Heart right ventricle (tissue), 16 donors: ENCODE results near the gene SEMA5A. TPM values are rescaled to one million over a fixed set of nuclear protein-coding genes. Genes with fewer than 3 reads are reported as not detected.

Experiments
- ATAC-seq, 8 donors: fragments of 200-7000 bp; cut with Tn5 transposase; one replicate each; pipeline ENCODE4 v1.9.1; 2020; ENCODE audit warnings: mild to moderate bottlenecking in 8 of 8, moderate library complexity in 8 of 8, moderate number of reproducible peaks in 1 of 8
- DNase-seq, 2 donors: peaks; one replicate each; pipeline ENCODE4 v3.0.0-alpha.2; 2020
- H3K27ac ChIP-seq, 10 donors: fragments of 200-600 bp; sonication (generic) in 2 of 10; one replicate each; pipeline versions ENCODE4 v1.5.0 to v1.8.0; 2020 to 2022; ENCODE audit warnings: mild to moderate bottlenecking in 3 of 10
- H3K27me3 ChIP-seq, 7 donors: fragments of 200-600 bp; one replicate each; pipeline ENCODE4 v1.8.0; 2021 to 2022; ENCODE audit warnings: mild to moderate bottlenecking in 2 of 7
- H3K36me3 ChIP-seq, 9 donors: fragments of 200-600 bp; sonication (generic) in 1 of 9; one replicate each; pipeline versions ENCODE4 v1.5.0 to v1.8.0; 2020 to 2022; ENCODE audit warnings: mild to moderate bottlenecking in 2 of 9
- H3K4me1 ChIP-seq, 9 donors: fragments of 200-600 bp; sonication (generic) in 1 of 9; one replicate each; pipeline versions ENCODE4 v1.5.0 to v1.8.0; 2020 to 2022; ENCODE audit warnings: mild to moderate bottlenecking in 4 of 9
- H3K4me3 ChIP-seq, 10 donors: fragments of 200-600 bp; sonication (generic) in 2 of 10; one replicate each; pipeline versions ENCODE4 v1.5.0 to v1.8.0; 2020 to 2022; ENCODE audit warnings: mild to moderate bottlenecking in 7 of 10, moderate library complexity in 2 of 10
- H3K9me3 ChIP-seq, 11 donors: fragments of 200-600 bp in 10 of 11; sonication (generic) in 2 of 11; one replicate each; pipeline versions ENCODE4 v1.5.0 to v1.8.0; 2013 to 2022; ENCODE audit warnings: mild to moderate bottlenecking in 2 of 11, control low read depth in 1 of 11, moderate library complexity in 1 of 11
- CTCF ChIP-seq, 9 donors: fragments of 200-600 bp; sonication (generic) in 2 of 9; IDR thresholded peaks; one replicate each; pipeline versions ENCODE4 v1.5.0 to v1.8.0; 2021 to 2022; ENCODE audit warnings: antibody characterized with exemption in 9 of 9, mild to moderate bottlenecking in 5 of 9, moderate library complexity in 1 of 9
- WGBS, 2 donors: extraction: QIAGEN DNeasy Blood & Tissue Kit; methylation state at CpG; one replicate each; pipeline ENCODE4 v1.1.7; 2013; ENCODE audit warnings: inconsistent platforms in 1 of 2; 5-methylcytosine and 5-hydroxymethylcytosine counted together
- intact Hi-C, 10 donors: fragments of 100-400 bp; cut with DNase I; formaldehyde crosslinking; loops; one replicate each; pipeline versions ENCODE4 v1.11.1 to v1.14.2; 2022
- polyA plus RNA-seq, 2 donors: library from polyadenylated mRNA; stranded (reverse); fragments of 200-250 nt; gene quantifications; one replicate each; pipeline ENCODE4 v1.2.3, GENCODE V29; 2013
- total RNA-seq, 10 donors: library from RNA; stranded (reverse); fragmentation: NEBNext Ultra II Directional in 3 of 10; extraction: Animal tissue kit (Norgen Biotek cat#: 25700) in 3 of 10; gene quantifications; one replicate each; pipeline versions ENCODE4 v1.2.1 to v1.2.4, GENCODE V29; 2021 to 2023
- donor health status: Arrhythmogenic right ventricular cardiomyopathy.
- donor health status: ischemic (EF 13 %, LVEDD 7.1; RV severe dilation, severe dysfunction).
- donor health status: healthy with polysubstance abuse.
- donor health status: DM: no; HTN: yes; CAD: no.
- donor health status: DM: no; HTN: no; CAD: no.
- donor health status: ischemic (EF 25% LVEDD 6.9; RV normal size, moderate dysfunction).
- donor health status: ischemic (EF 25% LVEDD 5.7; RV mildly dilated, moderate dysfunction).
- donor health status: healthy.
- donor health status: DM: yes; HTN: yes; CAD: no.
- donor health status: Ischemic cardiomyopathy.
- donor health status: ischemic (EF 35%, LVEDD 5.7; RV mildly dilated, moderate dysfunction).
- donor health status: nonischemic (EF 11% LVEDD 7.7; RV severe dilation, severe dysfunction).
- donor health status: DM: yes; HTN: yes; CAD: no.
- donor health status: PGD.
- donor health status: ischemic (EF 29% LVEDD 5.4; RV normal size, mild dysfunction).
- donor health status: nonischemic (EF 23%, LVEDD 6.1; RV moderate dilation, normal function).

The SEMA5A gene
- total and polyA plus RNA-seq, 12 donors: 1.9 to 71.5 (median 48.0) TPM

DNA sequence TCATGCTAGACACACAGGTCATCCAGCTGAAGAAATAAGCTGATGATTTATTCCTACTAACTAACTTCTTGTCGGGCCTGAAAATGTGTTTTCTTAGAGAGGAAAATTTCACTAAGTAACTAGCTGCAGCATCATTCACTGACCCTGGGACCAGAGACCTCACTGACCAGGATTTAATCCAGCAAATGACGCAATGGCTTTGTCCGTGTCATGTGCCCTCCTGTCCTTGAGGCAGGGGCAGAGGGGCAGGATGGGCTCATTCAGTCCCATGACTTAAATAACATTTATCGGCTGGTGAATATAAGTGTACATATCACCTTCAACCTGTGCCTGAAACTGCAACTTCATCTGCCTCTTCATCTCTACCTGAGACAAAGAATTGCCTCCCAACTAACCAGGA, 154.8 kb downstream of the SEMA5A start:
- no peak for TF ChIP-seq CTCF (IDR thresholded peaks at IDR 0.05)
- Histone ChIP-seq H3K36me3 (no peaks in the 10 kb centered on the region), H3K4me3 (no peak overlapping the region), H3K27ac (peak overlapping the region in 4 of 10 donors; percentile 35 to 83 (median 76)), H3K27me3 (no peaks in the 10 kb centered on the region), H3K4me1 (peaks cover 0 to 53% (median 23%) of the 10 kb centered on the region in 9 donors), H3K9me3 (no peaks in the 10 kb centered on the region)
- DNase-seq (no peak), ATAC-seq (no peak)
- 87% methylated on average over 4 of the region's 4 CpGs for WGBS, 2 donors
- intact Hi-C loops: no loop called here

DNA sequence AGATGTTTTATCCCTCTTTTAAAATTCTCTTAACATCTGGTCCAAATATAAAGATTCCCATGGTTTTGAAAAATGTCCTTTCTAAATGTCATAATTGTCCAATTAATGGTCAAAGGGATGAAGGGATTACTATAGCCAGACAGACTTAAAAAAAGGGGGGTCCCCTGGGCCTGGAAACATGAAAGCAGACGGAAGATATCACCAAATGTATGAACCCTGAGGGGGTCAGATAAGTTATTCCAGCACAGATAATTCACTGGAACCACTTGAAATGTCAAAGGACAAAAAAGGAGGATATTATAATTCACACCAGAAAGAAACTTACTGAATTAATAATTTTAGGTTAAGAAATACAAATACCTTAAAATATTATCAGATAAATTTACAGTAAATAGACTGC, 155.8 kb downstream of the SEMA5A start:
- DNase-seq (no peak), ATAC-seq (no peak)
- Histone ChIP-seq H3K27me3 (no peaks in the 10 kb centered on the region), H3K27ac (peak overlapping the region in 2 of 10 donors; percentile 35 to 83), H3K4me3 (no peak overlapping the region), H3K4me1 (peaks cover 0 to 56% (median 23%) of the 10 kb centered on the region in 9 donors), H3K9me3 (no peaks in the 10 kb centered on the region), H3K36me3 (no peaks in the 10 kb centered on the region)
- no peak for TF ChIP-seq CTCF (IDR thresholded peaks at IDR 0.05)
- intact Hi-C loops: no loop called here
- 43 to 51% methylated on average over 1 of the region's 1 CpG for WGBS, 2 donors

- Histone ChIP-seq H3K9me3 (no peaks in the 10 kb centered on the region), H3K4me1 (peaks cover 0 to 58% (median 23%) of the 10 kb centered on the region in 9 donors), H3K27ac (peak overlapping the region in 3 of 10 donors; percentile 2 to 83 (median 11)), H3K36me3 (no peaks in the 10 kb centered on the region), H3K4me3 (no peak overlapping the region), H3K27me3 (no peaks in the 10 kb centered on the region)
- WGBS, 2 donors: 46 to 52% methylated on average over 5 of the region's 5 CpGs
- TF ChIP-seq CTCF (IDR thresholded peaks at IDR 0.05): no peak
- DNase-seq (no peak), ATAC-seq (no peak)
- intact Hi-C loops: loop anchor here in 1 of 10 donors (10.0 kb wide), 1 partner anchor 126 kb away; no protein-coding TSS in a partner anchor
These were observed 156.8 kb downstream of the SEMA5A start for GRCh38 chr5:9388941-9389674.

DNA sequence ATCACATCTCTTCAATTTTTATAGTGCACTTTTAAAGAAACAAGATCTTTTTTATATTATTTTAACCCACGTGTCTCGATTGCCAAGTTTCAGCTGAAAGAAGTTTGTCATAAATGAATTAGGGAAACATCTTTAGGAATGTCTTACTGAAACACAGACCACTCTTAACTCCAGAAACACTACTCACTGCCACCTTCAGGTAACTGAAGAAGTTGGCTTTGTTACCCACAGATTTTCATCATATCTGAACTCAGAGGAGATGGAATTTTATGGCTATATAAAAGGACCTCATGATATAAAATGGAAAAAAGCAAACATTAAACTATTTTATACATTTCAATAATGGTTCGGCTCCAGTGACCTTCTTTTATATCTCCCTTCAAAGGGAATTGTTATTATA, 158.0 kb downstream of the SEMA5A start:
- Histone ChIP-seq H3K27ac (no peak overlapping the region), H3K4me3 (no peak overlapping the region), H3K27me3 (no peaks in the 10 kb centered on the region), H3K9me3 (no peaks in the 10 kb centered on the region), H3K36me3 (no peaks in the 10 kb centered on the region), H3K4me1 (peaks cover 0 to 57% (median 23%) of the 10 kb centered on the region in 9 donors)
- DNase-seq: no peak
- TF ChIP-seq CTCF (IDR thresholded peaks at IDR 0.05): no peak
- intact Hi-C loops: loop anchor here in 1 of 10 donors (10.0 kb wide), 1 partner anchor 127 kb away; no protein-coding TSS in a partner anchor
- WGBS, 2 donors: 79 to 85% methylated on average over 3 of the region's 3 CpGs
- ATAC-seq: no peak
